T-cell (primary cell): ENCODE measurements around the gene CYP24A1. TPM values are rescaled to one million over a fixed set of nuclear protein-coding genes. Genes with fewer than 3 reads are reported as not detected.

Experiments used
- ATAC-seq, 4 experiments: fragments of 200-7000 bp in 3 of 4; fragments of 150-1000 bp in 1 of 4; cut with Tn5 transposase; replicated peaks in 1 of 4; 1 replicate in 3 of 4; 2 replicates in 1 of 4; pipeline ENCODE4 v1.10.0; 2021; ENCODE audit warnings: moderate library complexity in 3 of 4, mild to moderate bottlenecking in 2 of 4, moderate number of reproducible peaks in 1 of 4
- CTCF ChIA-PET, 2 donors: fragments of 300-600 bp; sonication (Branson Sonifier 250); formaldehyde crosslinking; loops; one replicate each; lab custom pipeline; 2022; ENCODE audit warnings: antibody characterized with exemption in 2 of 2; lab: Charles Lee
- POLR2A ChIA-PET, 2 donors: fragments of 300-600 bp; sonication (Branson Sonifier 250); formaldehyde crosslinking; loops; one replicate each; lab custom pipeline; 2022; ENCODE audit warnings: antibody characterized with exemption in 2 of 2; lab: Charles Lee
- DNase-seq, 35 experiments: peaks; one replicate each; pipeline versions ENCODE4 v3.0.0 to v3.0.0-alpha.2; 2013 to 2023
- H3K27ac ChIP-seq: one replicate; pipeline ENCODE4 v1.5.1; 2013; ENCODE audit warnings: low read length
- H3K27me3 ChIP-seq, 2 experiments: replicated peaks in 1 of 2; 1 replicate in 1 of 2; 2 replicates in 1 of 2; pipeline versions ENCODE4 v1.6.1 to v1.7.0; 2013; ENCODE audit warnings: low read length in 1 of 2, mixed read lengths in 1 of 2; ENCODE audit not compliant: control insufficient read depth in 2 of 2, insufficient read depth in 2 of 2; ENCODE audit errors: extremely low read depth in 1 of 2
- H3K36me3 ChIP-seq, 2 donors: 1 replicate in 1 of 2; 2 replicates in 1 of 2; pipeline versions ENCODE4 v1.6.1 to v1.7.0; 2013; ENCODE audit warnings: low read length in 1 of 2; ENCODE audit not compliant: control insufficient read depth in 2 of 2, insufficient read depth in 1 of 2; ENCODE audit errors: extremely low read depth in 1 of 2
- H3K4me1 ChIP-seq, 2 experiments: 1 replicate in 1 of 2; 2 replicates in 1 of 2; pipeline versions ENCODE4 v1.6.1 to v1.7.0; 2013; ENCODE audit warnings: low read length in 2 of 2, mixed read lengths in 1 of 2; ENCODE audit not compliant: insufficient read depth in 2 of 2, control insufficient read depth in 1 of 2; ENCODE audit errors: extremely low read depth in 1 of 2
- H3K4me3 ChIP-seq, 2 donors: 1 replicate in 1 of 2; 2 replicates in 1 of 2; pipeline versions ENCODE4 v1.5.1 to v1.7.0; 2013; ENCODE audit warnings: mild to moderate bottlenecking in 2 of 2, low read length in 1 of 2, moderate library complexity in 1 of 2; ENCODE audit not compliant: control insufficient read depth in 1 of 2; ENCODE audit errors: extremely low read depth in 1 of 2
- H3K9me3 ChIP-seq: 2 replicates; pipeline ENCODE4 v1.7.0; 2013
- H3K27ac Mint-ChIP-seq, 2 donors: one replicate each; pipeline ENCODE4 v1.8.0; 2020 to 2021; ENCODE audit warnings: mild to moderate bottlenecking in 2 of 2, mixed read lengths in 2 of 2
- H3K27me3 Mint-ChIP-seq, 2 donors: one replicate each; pipeline ENCODE4 v1.8.0; 2021 to 2022; ENCODE audit warnings: mixed read lengths in 2 of 2
- H3K36me3 Mint-ChIP-seq: one replicate; pipeline ENCODE4 v1.8.0; 2021; ENCODE audit warnings: mixed read lengths
- H3K4me1 Mint-ChIP-seq, 3 donors: one replicate each; pipeline ENCODE4 v1.8.0; 2020 to 2022; ENCODE audit warnings: mixed read lengths in 3 of 3, mild to moderate bottlenecking in 1 of 3
- H3K4me3 Mint-ChIP-seq, 3 donors: one replicate each; pipeline ENCODE4 v1.8.0; 2020 to 2022; ENCODE audit warnings: mild to moderate bottlenecking in 3 of 3, mixed read lengths in 3 of 3, moderate library complexity in 3 of 3
- H3K9me3 Mint-ChIP-seq, 3 donors: one replicate each; pipeline ENCODE4 v1.8.0; 2020 to 2022; ENCODE audit warnings: mixed read lengths in 3 of 3
- whole genome bisulfite sequencing: methylation state at CpG from one replicate; pipeline ENCODE4 v1.1.5; 2013; ENCODE audit warnings: missing lambda C conversion rate; ENCODE audit not compliant: insufficient coverage; 5-methylcytosine and 5-hydroxymethylcytosine counted together
- total RNA-seq, 35 experiments: library from RNA in 6 of 35; stranded (reverse) in 6 of 35; fragments of 120-200 nt in 1 of 35; gene quantifications; one replicate each; pipeline versions ENCODE4 v1.2.1 to v1.2.4 and lab custom pipeline; 2013 to 2026

The CYP24A1 gene
- total RNA-seq, 5 donors from 2014 or later (not counting 1 experiment from before 2014, with no cell fraction given), result 0.13 to 0.79 (median 0.42) TPM; not detected in 1

GRCh38 chr20:54193817-54194216, 20.0 kb upstream of the CYP24A1 start:
- Histone ChIP-seq H3K36me3 (no peaks in the 10 kb centered on the region), H3K9me3 (no peaks in the 10 kb centered on the region), H3K27me3 (peaks cover 0 to 8% of the 10 kb centered on the region in 2 experiments), H3K27ac (no peak overlapping the region), H3K4me1 (no peaks in the 10 kb centered on the region), H3K4me3 (no peak overlapping the region)
- ChIA-PET POLR2A (no interaction called here), CTCF (interaction anchor here in 1 of 2 donors (0.7 kb wide), 1 partner anchor 784 kb away, joined by 3 read pairs; no protein-coding TSS in a partner anchor)
- Mint-ChIP-seq H3K4me3 (no peak overlapping the region), H3K27ac (no peak overlapping the region), H3K36me3 (no peaks in the 10 kb centered on the region), H3K9me3 (no peaks in the 10 kb centered on the region), H3K27me3 (peaks cover 8 to 16% of the 10 kb centered on the region in 2 donors), H3K4me1 (no peaks in the 10 kb centered on the region)
- ATAC-seq (no peak), DNase-seq (no peak)
- WGBS, result 60% methylated on average over 1 of the region's 5 CpGs

- 89% methylated on average over 2 of the region's 2 CpGs for WGBS
- Histone ChIP-seq H3K27me3 (peaks cover 0 to 10% of the 10 kb centered on the region in 2 experiments), H3K36me3 (no peaks in the 10 kb centered on the region), H3K27ac (no peak overlapping the region), H3K4me1 (no peaks in the 10 kb centered on the region), H3K4me3 (no peak overlapping the region), H3K9me3 (no peaks in the 10 kb centered on the region)
- no peaks in the 10 kb centered on the region for H3K36me3 Mint-ChIP-seq
- no peak overlapping the region for H3K27ac Mint-ChIP-seq
- ChIA-PET POLR2A (interaction anchor here in 1 of 2 donors (0.7 kb wide), 1 partner anchor 1452 kb away, joined by 11 read pairs; no protein-coding TSS in a partner anchor), CTCF (no interaction called here)
- DNase-seq (no peak), ATAC-seq (no peak)
- no peaks in the 10 kb centered on the region for H3K4me1 Mint-ChIP-seq
- no peaks in the 10 kb centered on the region for H3K9me3 Mint-ChIP-seq
- H3K27me3 Mint-ChIP-seq, result peaks cover 12 to 23% of the 10 kb centered on the region in 2 donors
- H3K4me3 Mint-ChIP-seq, result no peak overlapping the region
Measured at GRCh38 chr20:54190217-54190616, 16.4 kb upstream of the CYP24A1 start.

GRCh38 chr20:54189630-54190029, 15.8 kb upstream of the CYP24A1 start:
- POLR2A ChIA-PET, result interaction anchor here in 1 of 2 donors (0.7 kb wide), 1 partner anchor 1453 kb away, joined by 11 read pairs; no protein-coding TSS in a partner anchor
- Mint-ChIP-seq H3K9me3 (no peaks in the 10 kb centered on the region), H3K27me3 (peaks cover 17 to 28% of the 10 kb centered on the region in 2 donors), H3K27ac (no peak overlapping the region), H3K4me3 (no peak overlapping the region), H3K4me1 (no peaks in the 10 kb centered on the region), H3K36me3 (no peaks in the 10 kb centered on the region)
- WGBS, result no CpG with 5 or more reads among the region's 2 CpGs
- ATAC-seq (no peak), DNase-seq (no peak)
- Histone ChIP-seq H3K4me3 (no peak overlapping the region), H3K4me1 (no peaks in the 10 kb centered on the region), H3K27me3 (peaks cover 0 to 10% of the 10 kb centered on the region in 2 experiments), H3K27ac (no peak overlapping the region), H3K9me3 (no peaks in the 10 kb centered on the region), H3K36me3 (no peaks in the 10 kb centered on the region)
- CTCF ChIA-PET, result no interaction called here

- DNase-seq (no peak), ATAC-seq (no peak)
- Mint-ChIP-seq H3K36me3 (no peaks in the 10 kb centered on the region), H3K4me1 (no peaks in the 10 kb centered on the region), H3K4me3 (no peak overlapping the region), H3K27ac (no peak overlapping the region), H3K9me3 (no peaks in the 10 kb centered on the region), H3K27me3 (peaks cover 19 to 26% of the 10 kb centered on the region in 2 donors)
- POLR2A ChIA-PET, result no interaction called here
- Histone ChIP-seq H3K9me3 (no peaks in the 10 kb centered on the region), H3K27me3 (peaks cover 0 to 10% of the 10 kb centered on the region in 2 experiments), H3K4me1 (no peaks in the 10 kb centered on the region), H3K36me3 (no peaks in the 10 kb centered on the region), H3K27ac (no peak overlapping the region), H3K4me3 (no peak overlapping the region)
- 91% methylated on average over 5 of the region's 11 CpGs for WGBS
- CTCF ChIA-PET, result no interaction called here
Measured at GRCh38 chr20:54188132-54188849, 14.5 kb upstream of the CYP24A1 start.

- Mint-ChIP-seq H3K9me3 (no peaks in the 10 kb centered on the region), H3K27ac (no peak overlapping the region), H3K4me1 (no peaks in the 10 kb centered on the region), H3K4me3 (no peak overlapping the region), H3K27me3 (peaks cover 31 to 33% of the 10 kb centered on the region in 2 donors), H3K36me3 (no peaks in the 10 kb centered on the region)
- WGBS, result 61% methylated on average over 5 of the region's 10 CpGs
- POLR2A ChIA-PET, result no interaction called here
- CTCF ChIA-PET, result no interaction called here
- no peaks in the 10 kb centered on the region for H3K9me3 ChIP-seq
- no peak overlapping the region for H3K4me3 ChIP-seq
- DNase-seq, result no peak
- no peak overlapping the region for H3K27ac ChIP-seq
- H3K4me1 ChIP-seq, result no peaks in the 10 kb centered on the region
- no peak for ATAC-seq
- H3K36me3 ChIP-seq, result no peaks in the 10 kb centered on the region
- H3K27me3 ChIP-seq, result peaks cover 3 to 9% of the 10 kb centered on the region in 2 experiments
Measured at GRCh38 chr20:54184904-54185626, 11.3 kb upstream of the CYP24A1 start.

- CTCF ChIA-PET, result no interaction called here
- no peak overlapping the region for H3K4me3 Mint-ChIP-seq
- no peaks in the 10 kb centered on the region for H3K9me3 ChIP-seq
- DNase-seq (no peak), ATAC-seq (no peak)
- H3K27ac ChIP-seq, result no peak overlapping the region
- H3K27ac Mint-ChIP-seq, result no peak overlapping the region
- H3K27me3 Mint-ChIP-seq, result peaks cover 33 to 34% of the 10 kb centered on the region in 2 donors
- H3K9me3 Mint-ChIP-seq, result no peaks in the 10 kb centered on the region
- H3K36me3 ChIP-seq, result no peaks in the 10 kb centered on the region
- peaks cover 6 to 9% of the 10 kb centered on the region in 2 experiments for H3K27me3 ChIP-seq
- no peaks in the 10 kb centered on the region for H3K4me1 Mint-ChIP-seq
- POLR2A ChIA-PET, result no interaction called here
- 88% methylated on average over 1 of the region's 3 CpGs for WGBS
- no peak overlapping the region for H3K4me3 ChIP-seq
- H3K4me1 ChIP-seq, result no peaks in the 10 kb centered on the region
- no peaks in the 10 kb centered on the region for H3K36me3 Mint-ChIP-seq
Measured at GRCh38 chr20:54184071-54184470, 10.3 kb upstream of the CYP24A1 start.
